H9 (cell line): ENCODE measurements around the gene ZNF609. TPM values are rescaled to one million over a fixed set of nuclear protein-coding genes. Genes with fewer than 3 reads are reported as not detected.

Experiments used
- DNase-seq: peaks from one replicate; pipeline ENCODE4 v3.0.0-alpha.2; 2017
- H2AFZ ChIP-seq: one replicate; pipeline ENCODE4 v1.6.1; 2013; ENCODE audit warnings: mild to moderate bottlenecking, low read length, control low read depth, moderate library complexity
- H2AK5ac ChIP-seq: 2 replicates; pipeline ENCODE4 v1.6.1; 2013; ENCODE audit warnings: low read length, control low read depth, mixed read lengths; ENCODE audit not compliant: insufficient read length
- H2BK120ac ChIP-seq: one replicate; pipeline ENCODE4 v1.6.1; 2013; ENCODE audit warnings: low read depth, mild to moderate bottlenecking, low read length, control low read depth, inconsistent platforms; ENCODE audit not compliant: poor library complexity, severe bottlenecking
- H2BK12ac ChIP-seq: 2 replicates; pipeline ENCODE4 v1.6.1; 2013; ENCODE audit warnings: low read length, control low read depth, mixed read lengths, low read depth; ENCODE audit not compliant: insufficient read length
- H2BK15ac ChIP-seq: 2 replicates; pipeline ENCODE4 v1.6.1; 2013; ENCODE audit warnings: low read depth, low read length, control low read depth
- H2BK20ac ChIP-seq: one replicate; pipeline ENCODE4 v1.6.1; 2013; ENCODE audit warnings: low read depth, mild to moderate bottlenecking, low read length, control low read depth, inconsistent platforms; ENCODE audit not compliant: poor library complexity, severe bottlenecking
- H2BK5ac ChIP-seq: 2 replicates; pipeline ENCODE4 v1.6.1; 2013; ENCODE audit warnings: low read length, control low read depth, mixed read lengths; ENCODE audit not compliant: insufficient read length
- H3K14ac ChIP-seq: 2 replicates; pipeline ENCODE4 v1.6.1; 2013; ENCODE audit warnings: low read length, control low read depth; ENCODE audit not compliant: insufficient read depth
- H3K18ac ChIP-seq: 2 replicates; pipeline ENCODE4 v1.6.1; 2013; ENCODE audit warnings: low read depth, mild to moderate bottlenecking, mixed read lengths, low read length, control low read depth; ENCODE audit not compliant: insufficient read length
- H3K23ac ChIP-seq: 2 replicates; pipeline ENCODE4 v1.6.1; 2013; ENCODE audit warnings: low read length, control low read depth, mixed read lengths, low read depth; ENCODE audit not compliant: insufficient read length
- H3K23me2 ChIP-seq: 2 replicates; pipeline ENCODE4 v1.6.1; 2013; ENCODE audit warnings: low read depth, mild to moderate bottlenecking, mixed read lengths, low read length, control low read depth; ENCODE audit not compliant: insufficient read length, poor library complexity, severe bottlenecking
- H3K27ac ChIP-seq: 2 replicates; pipeline ENCODE4 v1.5.1; 2013; ENCODE audit warnings: low read length, control low read depth, mixed read lengths, low read depth; ENCODE audit not compliant: insufficient read length
- H3K27me3 ChIP-seq: 2 replicates; pipeline ENCODE4 v1.6.1; 2013; ENCODE audit warnings: low read length, control low read depth, inconsistent platforms; ENCODE audit not compliant: insufficient read depth
- H3K4ac ChIP-seq: 2 replicates; pipeline ENCODE4 v1.6.1; 2013; ENCODE audit warnings: low read depth, mild to moderate bottlenecking, control low read depth, inconsistent platforms, low read length, moderate library complexity
- H3K4me1 ChIP-seq: 2 replicates; pipeline ENCODE4 v1.6.1; 2013; ENCODE audit warnings: low read length, control low read depth, inconsistent platforms; ENCODE audit not compliant: insufficient read depth
- H3K4me2 ChIP-seq: 2 replicates; pipeline ENCODE4 v1.6.1; 2013; ENCODE audit warnings: low read length, control low read depth, mixed read lengths; ENCODE audit not compliant: insufficient read length, insufficient read depth
- H3K56ac ChIP-seq: 2 replicates; pipeline ENCODE4 v1.6.1; 2013; ENCODE audit warnings: low read depth, mild to moderate bottlenecking, mixed read lengths, low read length, control low read depth; ENCODE audit not compliant: insufficient read length
- H3K79me1 ChIP-seq: 2 replicates; pipeline ENCODE4 v1.6.1; 2013; ENCODE audit warnings: low read depth, mild to moderate bottlenecking, moderate library complexity, low read length, control low read depth, inconsistent platforms; ENCODE audit not compliant: insufficient read depth, poor library complexity, severe bottlenecking
- H3K79me2 ChIP-seq: 2 replicates; pipeline ENCODE4 v1.6.1; 2013; ENCODE audit warnings: low read length, control low read depth, inconsistent platforms; ENCODE audit not compliant: insufficient read depth
- H3K9ac ChIP-seq: 2 replicates; pipeline ENCODE4 v1.6.1; 2013; ENCODE audit warnings: low read length, control low read depth, mixed read lengths; ENCODE audit not compliant: insufficient read length; ENCODE audit errors: extremely low read depth
- H3K9me3 ChIP-seq: one replicate; pipeline ENCODE4 v1.6.1; 2013; ENCODE audit warnings: low read depth, low read length, inconsistent platforms; ENCODE audit not compliant: control insufficient read depth
- H3T11ph ChIP-seq: one replicate; pipeline ENCODE4 v1.6.1; 2013; ENCODE audit warnings: mild to moderate bottlenecking, low read length, control low read depth, inconsistent platforms
- H4K20me1 ChIP-seq: one replicate; pipeline ENCODE4 v1.6.1; 2013; ENCODE audit not compliant: control insufficient read depth, insufficient read length, insufficient read depth
- H4K5ac ChIP-seq: 2 replicates; pipeline ENCODE4 v1.6.1; 2013; ENCODE audit warnings: low read depth, mild to moderate bottlenecking, mixed read lengths, low read length, control low read depth; ENCODE audit not compliant: insufficient read length
- H4K8ac ChIP-seq: replicated peaks from 2 replicates; pipeline ENCODE4 v1.6.1; 2013; ENCODE audit warnings: low read length, control low read depth, mixed read lengths, low read depth; ENCODE audit not compliant: insufficient read length
- H4K91ac ChIP-seq: 2 replicates; pipeline ENCODE4 v1.6.1; 2013; ENCODE audit warnings: low read depth, mild to moderate bottlenecking, moderate library complexity, mixed read lengths, low read length, control low read depth; ENCODE audit not compliant: insufficient read length
- H3K27ac Mint-ChIP-seq, 3 experiments: 2 replicates in 2 of 3; 3 replicates in 1 of 3; pipeline ENCODE4 v1.8.0; 2020 to 2021; ENCODE audit warnings: mixed read lengths in 3 of 3, mild to moderate bottlenecking in 1 of 3, moderate library complexity in 1 of 3
- H3K27me3 Mint-ChIP-seq: 2 replicates; pipeline ENCODE4 v1.8.0; 2021; ENCODE audit warnings: low read depth, mild to moderate bottlenecking, moderate library complexity, mixed read lengths
- H3K36me3 Mint-ChIP-seq, 3 experiments: 2 replicates in 2 of 3; 3 replicates in 1 of 3; pipeline ENCODE4 v1.8.0; 2020 to 2021; ENCODE audit warnings: low read depth in 3 of 3, mixed read lengths in 3 of 3; ENCODE audit not compliant: insufficient read depth in 1 of 3
- H3K4me1 Mint-ChIP-seq, 2 experiments: 2 replicates each; pipeline ENCODE4 v1.8.0; 2020; ENCODE audit warnings: mixed read lengths in 2 of 2
- H3K4me3 Mint-ChIP-seq, 2 experiments: 2 replicates in 1 of 2; 3 replicates in 1 of 2; pipeline ENCODE4 v1.8.0; 2020 to 2021; ENCODE audit warnings: mild to moderate bottlenecking in 2 of 2, mixed read lengths in 2 of 2, moderate library complexity in 1 of 2
- H3K9me3 Mint-ChIP-seq, 2 experiments: 2 replicates in 1 of 2; 3 replicates in 1 of 2; pipeline ENCODE4 v1.8.0; 2020; ENCODE audit warnings: mild to moderate bottlenecking in 2 of 2, mixed read lengths in 2 of 2, moderate library complexity in 1 of 2
- CTCF ChIP-seq: fragments of 200-600 bp; sonication (generic); conservative IDR thresholded peaks from 3 replicates; pipeline ENCODE4 v1.8.0; 2021; ENCODE audit warnings: antibody characterized with exemption, mild to moderate bottlenecking
- WGBS: extraction: QIAGEN DNeasy Blood & Tissue Kit; methylation state at CpG from one replicate; pipeline ENCODE4 v1.1.7; 2013; ENCODE audit warnings: missing lambda C conversion rate, low lambda C conversion rate, mixed read lengths; ENCODE audit not compliant: insufficient read length; ENCODE audit errors: extremely low coverage; 5-methylcytosine and 5-hydroxymethylcytosine counted together
- total RNA-seq: library from RNA; stranded (reverse); gene quantifications from 2 replicates; pipeline ENCODE4 v1.2.1, GENCODE V29; 2021

Gene ZNF609
- total RNA-seq, 1 experiment from 2014 or later: 45.3 TPM

DNA sequence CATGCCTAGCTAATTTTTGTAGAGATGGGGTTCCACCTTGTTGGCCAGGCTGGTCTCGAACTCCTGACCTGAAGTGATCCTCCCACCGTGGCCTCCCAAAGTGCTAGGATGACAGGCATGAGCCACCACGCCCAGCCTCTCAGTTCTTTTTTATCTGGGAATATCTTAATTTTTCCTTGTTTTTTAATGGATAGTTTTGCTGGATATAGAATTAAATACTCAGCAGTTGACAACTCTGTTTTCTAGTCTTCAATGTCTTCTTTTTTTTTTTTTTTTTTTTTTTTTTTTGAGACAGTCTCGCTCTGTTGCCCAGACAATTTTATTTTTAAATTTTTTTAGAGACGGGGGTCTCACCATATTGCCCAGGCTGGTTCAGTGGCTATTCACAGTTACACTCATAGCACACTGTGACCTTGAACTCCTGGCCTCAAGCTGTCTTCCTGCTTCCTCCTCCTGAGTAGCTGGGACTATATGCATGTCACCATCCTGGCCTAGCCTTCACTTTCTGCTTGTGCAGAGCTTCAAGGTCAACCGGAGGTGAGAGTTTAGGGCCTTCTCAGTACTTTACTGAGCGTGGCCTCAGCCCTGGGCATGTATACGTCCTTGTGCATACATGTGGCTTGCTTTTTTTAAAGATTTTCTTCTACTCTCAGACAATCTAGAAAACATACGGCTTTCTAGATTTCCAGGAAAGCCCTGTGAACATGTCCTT lies 120.5 kb downstream of the ZNF609 start:
- no peaks in the 10 kb centered on the region for H3K23me2 ChIP-seq
- Mint-ChIP-seq H3K4me1 (peaks cover 9% of the 10 kb centered on the region in 2 experiments; a peak in 3 of 4 replicates), H3K36me3 (peaks cover 4 to 5% (median 4%) of the 10 kb centered on the region in 3 experiments; a peak in 4 of 7 replicates), H3K9me3 (peaks cover 3 to 4% of the 10 kb centered on the region in 2 experiments; a peak in 1 of 5 replicates), H3K27me3 (no peaks in the 10 kb centered on the region), H3K27ac (peak overlapping the region in 2 of 3 experiments; percentile 80 to 85; a peak in 4 of 7 replicates), H3K4me3 (no peak overlapping the region)
- H3K4me2 ChIP-seq: no peak overlapping the region
- H3K9me3 ChIP-seq: no peaks in the 10 kb centered on the region
- no peak for TF ChIP-seq CTCF
- H4K20me1 ChIP-seq: no peaks in the 10 kb centered on the region
- no peak for DNase-seq
- H3K4ac ChIP-seq: no peak overlapping the region
- no peak overlapping the region for H4K5ac ChIP-seq
- H2BK120ac ChIP-seq: no peak overlapping the region
- no CpG with 5 or more reads among the region's 9 CpGs for WGBS
- no peak overlapping the region for H3K23ac ChIP-seq
- H2AK5ac ChIP-seq: no peak overlapping the region
- no peak overlapping the region for H3K14ac ChIP-seq
- peaks cover 5% of the 10 kb centered on the region for H3K79me1 ChIP-seq
- H3K56ac ChIP-seq: no peak overlapping the region
- no peak overlapping the region for H2AFZ ChIP-seq
- no peaks in the 10 kb centered on the region for H3K27me3 ChIP-seq
- H2BK15ac ChIP-seq: no peak overlapping the region
- no peak overlapping the region for H3T11ph ChIP-seq
- H4K8ac ChIP-seq: no peak overlapping the region
- H2BK20ac ChIP-seq: no peak overlapping the region
- H4K91ac ChIP-seq: no peak overlapping the region
- H2BK12ac ChIP-seq: no peak overlapping the region
- no peak overlapping the region for H3K27ac ChIP-seq
- H2BK5ac ChIP-seq: no peak overlapping the region
- no peaks in the 10 kb centered on the region; the same call in 1 of the 2 replicates for H3K4me1 ChIP-seq
- H3K18ac ChIP-seq: no peak overlapping the region
- H3K9ac ChIP-seq: no peak overlapping the region
- H3K79me2 ChIP-seq: peaks cover 7% of the 10 kb centered on the region; the same call in 1 of the 2 replicates
